ENCODE measurements around the gene PYGB. TPM values are rescaled to one million over a fixed set of nuclear protein-coding genes. Genes with fewer than 3 reads are reported as not detected.

The PYGB gene
- total RNA-seq (2022; extraction: Qiagen RNA extraction), result 281 to 362 TPM (median 342 TPM) in 5 replicates

DNA sequence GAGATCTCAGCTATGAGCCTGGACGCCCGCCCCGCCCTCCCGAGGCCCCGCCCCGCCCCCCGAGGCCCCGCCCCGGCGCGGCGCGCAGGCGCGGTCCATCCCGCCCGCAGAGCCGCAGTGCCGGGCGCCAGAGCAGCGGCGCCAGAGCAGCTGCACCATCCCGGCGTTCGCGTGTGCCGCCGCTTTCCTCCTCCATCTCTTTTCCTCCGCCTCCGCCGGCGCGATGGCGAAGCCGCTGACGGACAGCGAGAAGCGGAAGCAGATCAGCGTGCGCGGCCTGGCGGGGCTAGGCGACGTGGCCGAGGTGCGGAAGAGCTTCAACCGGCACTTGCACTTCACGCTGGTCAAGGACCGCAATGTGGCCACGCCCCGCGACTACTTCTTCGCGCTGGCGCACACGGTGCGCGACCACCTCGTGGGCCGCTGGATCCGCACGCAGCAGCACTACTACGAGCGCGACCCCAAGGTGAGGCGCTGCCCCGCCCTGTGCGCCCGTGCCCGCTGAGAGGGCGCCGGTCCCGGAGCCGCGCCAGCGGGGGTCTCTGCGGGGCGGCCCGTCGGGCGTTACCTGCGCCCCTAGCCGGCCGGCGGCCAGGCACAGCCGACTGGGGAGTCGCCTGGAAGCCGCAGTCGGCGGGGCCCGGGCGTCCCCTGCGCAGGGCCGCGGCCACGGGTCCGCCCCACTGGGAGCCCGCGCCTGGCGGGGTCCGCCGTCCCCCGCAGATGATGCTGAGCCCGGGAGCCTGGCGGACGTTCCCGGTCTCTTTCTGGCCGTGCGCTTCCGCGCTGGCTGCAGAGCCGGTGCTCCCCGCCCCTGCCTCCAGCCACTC, at the start of gene PYGB:
TSS of gene PYGB (plus strand) at position 130 of the 830 bp plus-strand sequence. CDS start at position 224, 94 bp downstream.

Other genes with a start within 250 kb of the PYGB start
- 11.5 to 17.1 TPM (median 15.7 TPM) in 5 replicates for gene ACSS1, start 189.9 kb upstream of the PYGB start, total RNA-seq (2022; extraction: Qiagen RNA extraction)
- 0.77 to 1.5 TPM (median 0.89 TPM) in 5 replicates for gene VSX1, start 165.9 kb upstream of the PYGB start, total RNA-seq (2022; extraction: Qiagen RNA extraction)
- 152 to 186 TPM (median 168 TPM) in 5 replicates for gene ENTPD6, start 52.4 kb upstream of the PYGB start, total RNA-seq (2022; extraction: Qiagen RNA extraction)
- 102 to 149 TPM (median 137 TPM) in 5 replicates for gene ABHD12, start 142.8 kb downstream of the PYGB start, total RNA-seq (2022; extraction: Qiagen RNA extraction)
- 32.2 to 34.6 TPM (median 33.2 TPM) in 5 replicates for gene GINS1, start 159.6 kb downstream of the PYGB start, total RNA-seq (2022; extraction: Qiagen RNA extraction)

All from A549 treated with Mapracorat at 1 μM for 4 hours (cell line).